IPS-20b (cell line): ENCODE results near the gene C6orf89.

Experiments
- H3K27ac ChIP-seq: one replicate; pipeline ENCODE4 v1.5.1; 2013; ENCODE audit warnings: low read length
- H3K27me3 ChIP-seq: 2 replicates; pipeline ENCODE4 v1.6.1; 2013; ENCODE audit warnings: mild to moderate bottlenecking, low read length, inconsistent platforms; ENCODE audit not compliant: insufficient read depth
- H3K36me3 ChIP-seq: 2 replicates; pipeline ENCODE4 v1.6.1; 2013; ENCODE audit warnings: low read depth, mild to moderate bottlenecking, inconsistent platforms, low read length, moderate library complexity; ENCODE audit not compliant: insufficient read depth
- H3K4me1 ChIP-seq: 2 replicates; pipeline ENCODE4 v1.6.1; 2013; ENCODE audit warnings: mild to moderate bottlenecking, control low read depth, inconsistent platforms, low read length, moderate library complexity; ENCODE audit not compliant: insufficient read depth
- H3K4me3 ChIP-seq: 2 replicates; pipeline ENCODE4 v1.5.1; 2013; ENCODE audit warnings: mild to moderate bottlenecking, low read length, inconsistent platforms
- H3K9ac ChIP-seq: 2 replicates; pipeline ENCODE4 v1.6.1; 2013; ENCODE audit warnings: low read depth, mild to moderate bottlenecking, inconsistent platforms, low read length, moderate library complexity
- H3K9me3 ChIP-seq: 2 replicates; pipeline ENCODE4 v1.6.1; 2013; ENCODE audit warnings: mild to moderate bottlenecking, low read depth, low read length, inconsistent platforms; ENCODE audit not compliant: insufficient read depth

Gene C6orf89

DNA sequence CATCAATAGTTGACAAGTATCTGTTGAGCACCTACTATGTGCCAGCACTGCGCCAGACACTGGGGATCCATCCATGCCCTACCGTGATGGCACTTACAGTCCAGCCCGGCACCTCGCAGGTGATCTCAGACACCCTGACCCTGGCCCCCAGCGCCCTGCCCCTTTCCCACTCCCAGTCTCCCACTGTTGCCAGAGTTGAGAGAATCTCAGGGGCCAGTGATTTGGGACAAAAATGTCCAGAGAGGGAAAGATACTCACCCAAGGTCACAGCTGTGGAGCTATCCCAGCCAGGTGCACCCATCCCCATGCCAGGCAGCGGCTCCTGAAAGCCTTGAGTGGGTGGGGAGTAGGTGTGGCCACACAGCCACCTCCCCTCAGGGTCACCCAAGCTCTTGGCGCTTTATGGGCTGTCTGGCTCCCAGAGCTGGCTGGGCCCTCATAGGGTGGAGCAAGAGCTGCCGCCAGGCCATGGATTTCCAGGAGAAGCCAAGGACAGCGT is 72.1 kb downstream of the C6orf89 start:
- no peaks in the 10 kb centered on the region for H3K36me3 ChIP-seq
- H3K27ac ChIP-seq, result no peak overlapping the region
- no peak overlapping the region for H3K4me3 ChIP-seq
- H3K27me3 ChIP-seq, result no peaks in the 10 kb centered on the region
- H3K9me3 ChIP-seq, result no peaks in the 10 kb centered on the region
- H3K4me1 ChIP-seq, result no peaks in the 10 kb centered on the region
- H3K9ac ChIP-seq, result no peak overlapping the region

DNA sequence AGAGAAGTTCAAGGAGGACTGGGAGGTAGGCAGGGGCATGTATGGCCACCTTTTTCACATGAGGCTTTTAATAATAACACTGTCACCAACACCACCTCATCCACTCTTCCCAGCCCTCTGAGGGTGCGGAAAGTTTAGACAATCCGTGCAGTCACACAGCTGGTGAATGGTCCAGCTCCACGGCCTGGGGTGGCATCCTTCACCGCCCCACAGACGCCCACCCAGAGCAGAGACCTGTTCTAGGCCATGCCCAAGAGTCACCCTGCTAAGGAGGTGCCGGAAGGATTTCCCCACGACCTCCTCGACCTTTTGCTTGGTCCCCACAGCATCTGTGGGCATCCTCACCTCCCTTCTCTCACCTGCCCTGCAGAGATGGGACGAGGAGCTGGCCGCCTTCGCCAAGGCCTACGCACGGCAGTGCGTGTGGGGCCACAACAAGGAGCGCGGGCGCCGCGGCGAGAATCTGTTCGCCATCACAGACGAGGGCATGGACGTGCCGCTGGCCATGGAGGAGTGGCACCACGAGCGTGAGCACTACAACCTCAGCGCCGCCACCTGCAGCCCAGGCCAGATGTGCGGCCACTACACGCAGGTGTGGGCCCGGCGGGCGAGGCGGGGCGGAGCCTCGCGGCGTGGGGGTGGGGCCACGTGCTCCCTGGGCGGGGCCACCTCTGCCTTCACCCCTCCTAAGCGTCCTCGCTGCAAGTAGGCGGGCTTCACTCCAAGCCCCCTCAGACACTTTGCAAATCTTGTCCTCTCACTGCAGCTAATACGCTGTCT is 73.2 kb downstream of the C6orf89 start:
- Histone ChIP-seq H3K9ac (no peak overlapping the region), H3K27me3 (no peaks in the 10 kb centered on the region), H3K27ac (no peak overlapping the region), H3K9me3 (no peaks in the 10 kb centered on the region), H3K36me3 (no peaks in the 10 kb centered on the region), H3K4me3 (no peak overlapping the region), H3K4me1 (no peaks in the 10 kb centered on the region; the same call in 1 of the 2 replicates)

DNA sequence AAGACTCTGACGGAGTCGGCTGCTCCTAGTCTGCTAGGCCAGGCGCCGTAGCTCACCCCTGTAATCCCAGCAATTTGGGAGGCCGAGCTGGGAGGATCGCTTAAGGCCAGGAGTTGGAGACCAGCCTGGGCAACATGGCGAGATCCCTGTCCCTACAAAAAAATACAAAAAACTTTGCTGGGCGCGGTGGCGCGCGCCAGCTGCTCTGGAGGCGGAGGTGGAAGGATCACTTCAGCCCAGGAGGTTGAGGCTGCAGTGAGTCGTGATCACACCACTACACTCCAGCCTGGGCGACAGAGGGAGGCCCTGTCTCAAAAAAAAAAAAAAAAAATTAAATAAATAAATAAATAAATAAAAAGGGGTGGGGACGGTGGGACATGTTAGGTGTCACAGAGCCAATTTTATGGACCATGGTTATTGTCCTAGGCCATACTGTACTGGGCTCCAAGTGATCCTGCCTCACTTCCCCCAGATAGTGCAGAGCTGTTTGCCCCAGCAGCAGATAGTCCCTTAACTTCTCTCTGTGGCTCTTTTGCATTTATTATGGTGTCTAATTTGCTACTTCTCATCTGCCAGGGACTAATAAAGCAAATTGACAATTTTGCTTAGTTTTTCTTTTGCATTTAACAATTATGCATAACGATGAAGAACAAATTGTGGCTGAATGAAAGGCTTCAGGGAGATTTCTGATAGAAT is 74.0 kb downstream of the C6orf89 start:
- no peaks in the 10 kb centered on the region for H3K27me3 ChIP-seq
- H3K4me1 ChIP-seq, result no peaks in the 10 kb centered on the region; the same call in 1 of the 2 replicates
- H3K9me3 ChIP-seq, result no peaks in the 10 kb centered on the region
- no peaks in the 10 kb centered on the region for H3K36me3 ChIP-seq
- H3K4me3 ChIP-seq, result no peak overlapping the region
- H3K9ac ChIP-seq, result no peak overlapping the region
- H3K27ac ChIP-seq, result no peak overlapping the region

DNA sequence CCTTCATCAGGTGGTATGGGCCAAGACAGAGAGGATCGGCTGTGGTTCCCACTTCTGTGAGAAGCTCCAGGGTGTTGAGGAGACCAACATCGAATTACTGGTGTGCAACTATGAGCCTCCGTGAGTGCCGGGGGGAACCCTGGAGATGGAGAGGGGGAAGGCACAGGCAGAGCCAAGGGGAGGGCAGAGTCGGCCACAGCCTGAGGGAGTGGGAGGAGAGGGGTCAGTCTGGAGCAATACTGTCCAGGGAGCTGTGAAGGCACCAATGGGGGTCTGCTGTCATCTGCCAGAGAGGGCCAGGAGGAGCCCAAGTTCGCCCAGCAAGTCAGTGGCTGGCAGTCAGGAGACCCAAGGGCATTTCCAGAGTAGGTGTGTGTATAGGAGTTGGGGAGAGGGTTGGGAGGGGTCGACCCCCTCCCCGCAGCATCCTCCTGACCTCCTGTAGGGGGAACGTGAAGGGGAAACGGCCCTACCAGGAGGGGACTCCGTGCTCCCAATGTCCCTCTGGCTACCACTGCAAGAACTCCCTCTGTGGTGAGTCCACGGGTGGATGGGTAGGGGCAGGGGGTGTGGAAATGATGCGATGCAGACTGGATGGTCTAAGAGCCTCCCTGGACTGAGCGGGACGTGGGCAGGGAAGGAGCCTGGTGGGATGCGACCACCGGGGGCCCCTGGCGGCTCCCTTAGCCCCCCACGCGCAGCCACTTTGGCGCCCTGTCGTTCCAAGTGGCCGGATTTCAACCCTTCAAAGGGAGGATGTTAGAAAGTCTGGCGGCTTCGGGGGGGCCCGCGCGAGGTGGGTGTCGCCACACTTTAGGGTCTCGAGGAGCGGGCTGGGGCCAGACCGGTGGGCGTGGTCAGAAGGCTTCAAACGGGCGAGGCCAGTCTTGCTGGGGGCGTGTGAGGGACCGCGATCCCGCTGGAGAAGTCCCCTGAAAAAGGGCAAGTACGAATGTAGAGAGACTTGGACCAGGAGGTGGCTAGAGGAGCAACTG is 76.0 kb downstream of the C6orf89 start:
- no peaks in the 10 kb centered on the region; the same call in 1 of the 2 replicates for H3K4me1 ChIP-seq
- H3K27me3 ChIP-seq, result no peaks in the 10 kb centered on the region
- H3K9me3 ChIP-seq, result no peaks in the 10 kb centered on the region
- no peak overlapping the region for H3K27ac ChIP-seq
- no peak overlapping the region for H3K9ac ChIP-seq
- no peak overlapping the region for H3K4me3 ChIP-seq
- H3K36me3 ChIP-seq, result no peaks in the 10 kb centered on the region

DNA sequence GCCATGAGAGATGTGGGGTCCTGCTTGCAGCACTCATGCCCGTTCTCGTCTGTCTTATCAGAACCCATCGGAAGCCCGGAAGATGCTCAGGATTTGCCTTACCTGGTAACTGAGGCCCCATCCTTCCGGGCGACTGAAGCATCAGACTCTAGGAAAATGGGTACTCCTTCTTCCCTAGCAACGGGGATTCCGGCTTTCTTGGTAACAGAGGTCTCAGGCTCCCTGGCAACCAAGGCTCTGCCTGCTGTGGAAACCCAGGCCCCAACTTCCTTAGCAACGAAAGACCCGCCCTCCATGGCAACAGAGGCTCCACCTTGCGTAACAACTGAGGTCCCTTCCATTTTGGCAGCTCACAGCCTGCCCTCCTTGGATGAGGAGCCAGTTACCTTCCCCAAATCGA is 77.1 kb downstream of the C6orf89 start:
- H3K4me1 ChIP-seq, result no peaks in the 10 kb centered on the region; the same call in 1 of the 2 replicates

DNA sequence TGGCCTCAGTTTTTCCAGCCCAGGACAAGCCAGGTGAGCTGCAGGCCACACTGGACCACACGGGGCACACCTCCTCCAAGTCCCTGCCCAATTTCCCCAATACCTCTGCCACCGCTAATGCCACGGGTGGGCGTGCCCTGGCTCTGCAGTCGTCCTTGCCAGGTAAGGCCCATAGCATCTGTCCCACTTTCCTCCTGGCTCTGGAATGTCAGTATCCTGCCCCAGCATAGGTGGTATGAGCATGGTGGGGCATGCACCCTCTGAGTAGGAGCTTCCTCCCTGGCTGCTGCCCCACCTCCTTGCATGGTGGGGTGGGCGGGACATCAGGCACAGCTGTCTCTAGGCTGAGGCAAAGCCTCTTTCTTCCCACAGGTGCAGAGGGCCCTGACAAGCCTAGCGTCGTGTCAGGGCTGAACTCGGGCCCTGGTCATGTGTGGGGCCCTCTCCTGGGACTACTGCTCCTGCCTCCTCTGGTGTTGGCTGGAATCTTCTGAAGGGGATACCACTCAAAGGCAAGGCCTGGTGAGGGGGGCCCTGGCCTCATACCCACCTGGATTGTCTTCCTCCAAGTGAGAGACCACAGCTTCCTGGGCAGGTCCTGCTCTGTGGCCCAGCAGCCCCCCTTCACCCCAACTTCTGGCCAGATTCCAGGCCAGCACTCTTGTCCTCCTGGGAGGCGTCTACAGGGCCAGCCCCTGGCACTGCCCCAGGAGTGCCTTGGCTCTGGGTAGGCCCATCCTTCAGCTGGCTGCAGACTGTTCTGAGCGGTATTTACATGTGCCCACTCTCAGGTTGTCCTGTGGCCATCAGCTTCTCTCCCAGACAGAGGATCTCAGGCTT is 77.9 kb downstream of the C6orf89 start:
- Histone ChIP-seq H3K36me3 (peaks cover 18% of the 10 kb centered on the region), H3K27ac (no peak overlapping the region), H3K9ac (no peak overlapping the region), H3K4me3 (no peak overlapping the region), H3K9me3 (no peaks in the 10 kb centered on the region), H3K4me1 (no peaks in the 10 kb centered on the region; the same call in 1 of the 2 replicates), H3K27me3 (no peaks in the 10 kb centered on the region)

More for the DNA sequence above, 77.1 kb downstream of the C6orf89 start:
- H3K27me3 ChIP-seq, result no peaks in the 10 kb centered on the region
- H3K36me3 ChIP-seq, result peaks cover 10% of the 10 kb centered on the region
- H3K9me3 ChIP-seq, result no peaks in the 10 kb centered on the region
- no peak overlapping the region for H3K9ac ChIP-seq
- H3K27ac ChIP-seq, result no peak overlapping the region
- no peak overlapping the region for H3K4me3 ChIP-seq

DNA sequence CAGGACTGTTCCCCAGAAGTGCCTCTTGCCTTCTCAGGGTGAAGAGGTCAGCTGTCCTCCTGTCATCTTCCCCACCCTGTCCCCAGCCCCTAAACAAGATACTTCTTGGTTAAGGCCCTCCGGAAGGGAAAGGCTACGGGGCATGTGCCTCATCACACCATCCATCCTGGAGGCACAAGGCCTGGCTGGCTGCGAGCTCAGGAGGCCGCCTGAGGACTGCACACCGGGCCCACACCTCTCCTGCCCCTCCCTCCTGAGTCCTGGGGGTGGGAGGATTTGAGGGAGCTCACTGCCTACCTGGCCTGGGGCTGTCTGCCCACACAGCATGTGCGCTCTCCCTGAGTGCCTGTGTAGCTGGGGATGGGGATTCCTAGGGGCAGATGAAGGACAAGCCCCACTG is 78.6 kb downstream of the C6orf89 start:
- H3K27me3 ChIP-seq, result no peaks in the 10 kb centered on the region
- no peak overlapping the region for H3K27ac ChIP-seq
- no peak overlapping the region for H3K9ac ChIP-seq
- no peak overlapping the region for H3K4me3 ChIP-seq
- H3K4me1 ChIP-seq, result no peaks in the 10 kb centered on the region; the same call in 1 of the 2 replicates
- peaks cover 24% of the 10 kb centered on the region for H3K36me3 ChIP-seq
- no peaks in the 10 kb centered on the region for H3K9me3 ChIP-seq

DNA sequence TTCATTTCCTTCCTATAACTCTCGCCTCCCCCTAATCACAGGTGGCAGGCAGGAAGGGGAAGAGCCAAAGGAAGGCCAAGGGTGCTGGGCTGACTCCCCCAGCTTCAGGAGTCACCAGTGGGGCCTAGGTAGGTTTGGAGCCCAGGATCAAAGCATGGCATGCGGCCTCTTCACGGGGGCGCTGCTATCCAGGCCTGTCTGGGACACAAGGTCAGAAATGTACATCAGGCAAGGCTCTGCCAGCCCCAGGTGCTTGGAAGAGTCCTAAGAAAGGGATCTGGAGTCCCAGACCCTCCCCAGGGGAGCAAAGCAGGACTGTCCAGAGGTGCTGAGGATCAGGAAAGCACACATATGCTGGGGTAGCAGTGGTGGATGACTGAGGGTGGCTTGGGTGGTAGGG is 79.2 kb downstream of the C6orf89 start:
- H3K9me3 ChIP-seq, result no peaks in the 10 kb centered on the region
- no peak overlapping the region for H3K9ac ChIP-seq
- no peak overlapping the region for H3K27ac ChIP-seq
- no peaks in the 10 kb centered on the region for H3K27me3 ChIP-seq
- no peak overlapping the region for H3K4me3 ChIP-seq
- H3K4me1 ChIP-seq, result no peaks in the 10 kb centered on the region; the same call in 1 of the 2 replicates
- peaks cover 30% of the 10 kb centered on the region for H3K36me3 ChIP-seq

DNA sequence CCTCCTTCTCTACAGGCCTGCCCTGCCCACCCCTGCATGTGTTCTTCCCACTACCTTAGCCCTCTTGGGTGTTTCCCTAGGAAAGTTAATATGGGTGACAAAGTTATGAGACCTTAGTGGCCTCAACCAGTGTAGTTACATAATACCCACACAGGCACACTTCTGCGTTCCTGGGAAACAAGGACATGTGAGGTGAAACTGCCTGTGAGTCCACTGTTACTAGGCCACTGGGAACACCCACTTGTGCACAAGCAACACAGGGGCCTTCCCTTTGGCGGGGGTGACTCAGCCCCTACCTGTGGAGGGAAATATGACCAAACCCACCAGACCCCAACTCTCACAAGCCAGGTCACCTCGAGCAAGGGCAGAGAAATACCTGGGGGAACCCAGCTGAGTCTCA is 81.5 kb downstream of the C6orf89 start:
- Histone ChIP-seq H3K36me3 (peaks cover 54% of the 10 kb centered on the region), H3K9ac (no peak overlapping the region)

DNA sequence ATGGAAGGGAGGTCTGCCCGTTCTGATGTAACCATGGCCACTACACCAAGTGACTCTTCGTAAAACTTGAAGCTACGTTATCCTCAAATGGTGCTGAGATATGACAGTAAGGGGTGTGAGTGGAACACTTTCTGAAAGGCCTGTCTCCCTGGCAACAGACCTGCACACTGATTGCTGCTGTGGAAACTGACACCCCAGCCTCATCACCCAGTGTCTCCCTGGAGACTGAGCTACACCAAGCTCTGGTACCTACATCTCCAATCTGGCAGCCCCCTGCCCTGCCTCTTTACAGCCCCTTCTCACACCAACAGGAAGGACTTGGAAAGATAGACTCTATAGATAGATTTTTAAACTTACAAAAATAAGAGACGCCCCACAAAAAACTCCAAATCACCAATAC is 82.0 kb downstream of the C6orf89 start:
- Histone ChIP-seq H3K27ac (no peak overlapping the region), H3K4me3 (no peak overlapping the region), H3K9me3 (no peaks in the 10 kb centered on the region), H3K27me3 (no peaks in the 10 kb centered on the region), H3K4me1 (no peaks in the 10 kb centered on the region; the same call in 1 of the 2 replicates), H3K36me3 (peaks cover 58% of the 10 kb centered on the region), H3K9ac (no peak overlapping the region)

More for the DNA sequence above, 81.5 kb downstream of the C6orf89 start:
- H3K9me3 ChIP-seq, result no peaks in the 10 kb centered on the region
- H3K4me1 ChIP-seq, result no peaks in the 10 kb centered on the region; the same call in 1 of the 2 replicates
- no peak overlapping the region for H3K4me3 ChIP-seq
- no peaks in the 10 kb centered on the region for H3K27me3 ChIP-seq
- H3K27ac ChIP-seq, result no peak overlapping the region
